Choroid plexus epithelial cell (primary cell): ENCODE measurements around the gene NFAT5.
A peak's percentile ranks its signal among the peaks of the same experiment; 100 is the strongest.

ENCODE experiments used
- DNase-seq: peaks from one replicate; pipeline ENCODE4 v3.0.0-alpha.2; 2010; ENCODE audit warnings: low read depth
- H3K4me3 ChIP-seq: 2 replicates; pipeline ENCODE4 v1.5.1; 2011; ENCODE audit warnings: low read depth, mild to moderate bottlenecking, control low read depth, low read length, moderate library complexity
- CTCF ChIP-seq: conservative IDR thresholded peaks from 2 replicates; pipeline ENCODE4 v1.5.1; 2011; ENCODE audit warnings: low read depth, mild to moderate bottlenecking, control low read depth, inconsistent platforms, low read length, moderate library complexity

NFAT5 gene

GRCh38 chr16:69613378-69614154, 47.8 kb downstream of the NFAT5 start:
- DNase-seq = peak; percentile 65

GRCh38 chr16:69615528-69615927, 49.8 kb downstream of the NFAT5 start:
- no peak for TF ChIP-seq CTCF
- H3K4me3 ChIP-seq = no peak overlapping the region
- no peak for DNase-seq

More at GRCh38 chr16:69613378-69614154, 47.8 kb downstream of the NFAT5 start:
- no peak for TF ChIP-seq CTCF
- no peak overlapping the region for H3K4me3 ChIP-seq

GRCh38 chr16:69616082-69616481, 50.3 kb downstream of the NFAT5 start:
- no peak for DNase-seq
- TF ChIP-seq CTCF = no peak
- H3K4me3 ChIP-seq = no peak overlapping the region

- TF ChIP-seq CTCF = no peak
- no peak overlapping the region for H3K4me3 ChIP-seq
- DNase-seq = peak; percentile 22
Measured at GRCh38 chr16:69618307-69618706, 52.5 kb downstream of the NFAT5 start.

GRCh38 chr16:69618721-69619120, 53.0 kb downstream of the NFAT5 start:
- no peak overlapping the region for H3K4me3 ChIP-seq
- no peak for DNase-seq
- no peak for TF ChIP-seq CTCF

DNA sequence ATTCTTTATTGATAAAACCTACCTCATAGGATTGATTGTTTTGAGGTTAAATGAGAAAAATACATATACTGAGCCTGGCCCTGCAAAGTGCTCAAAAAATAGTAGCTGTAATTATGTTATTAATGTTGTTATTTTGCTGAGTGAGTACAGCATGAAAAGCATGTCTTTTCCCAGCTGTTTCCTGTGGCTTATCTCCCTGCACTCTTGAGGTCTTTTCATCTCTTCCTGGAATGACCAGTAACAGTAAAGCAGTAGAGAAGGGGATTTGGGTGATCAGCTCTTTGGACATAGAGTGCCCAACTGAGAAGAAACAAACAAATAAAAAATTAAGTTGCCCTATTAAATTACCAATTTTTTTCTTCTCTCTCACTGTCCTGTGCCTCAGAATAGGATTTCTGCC, 53.7 kb downstream of the NFAT5 start:
- DNase-seq = peak; percentile 40
- H3K4me3 ChIP-seq = no peak overlapping the region
- no peak for TF ChIP-seq CTCF

DNA sequence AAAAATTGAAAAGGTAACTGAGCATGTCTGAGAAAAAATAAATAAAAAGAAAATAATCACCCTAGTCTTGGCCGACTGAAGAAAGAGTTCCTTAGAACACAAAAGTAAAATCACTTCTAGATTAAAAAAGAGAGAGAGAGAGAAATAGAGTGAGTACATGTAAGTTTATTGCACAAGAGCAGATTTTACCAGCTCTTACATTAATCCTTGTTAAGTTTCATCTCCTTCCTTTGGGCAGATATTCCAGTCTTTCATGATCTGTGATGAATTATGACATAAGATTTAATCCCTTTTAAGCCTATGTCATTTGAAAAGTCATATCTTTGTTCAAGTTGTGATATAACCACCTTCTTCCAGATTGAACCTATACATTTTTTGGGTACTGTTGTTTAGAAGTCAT, 54.8 kb downstream of the NFAT5 start:
- H3K4me3 ChIP-seq = no peak overlapping the region
- DNase-seq = peak; percentile 24
- no peak for TF ChIP-seq CTCF
